HS-5 (cell line): ENCODE data around the gene ROCK2.
A peak's percentile ranks its signal among the peaks of the same experiment; 100 is the strongest.
"Not testable (repeated sequence)": the region's sequence is repeated elsewhere in the genome, so short reads cannot be mapped to it uniquely, and the experiment has no call there.

ENCODE experiments used
- DNase-seq: peaks from one replicate; pipeline ENCODE4 v3.0.0-alpha.2; 2012; ENCODE audit warnings: low read depth

The ROCK2 gene

DNA sequence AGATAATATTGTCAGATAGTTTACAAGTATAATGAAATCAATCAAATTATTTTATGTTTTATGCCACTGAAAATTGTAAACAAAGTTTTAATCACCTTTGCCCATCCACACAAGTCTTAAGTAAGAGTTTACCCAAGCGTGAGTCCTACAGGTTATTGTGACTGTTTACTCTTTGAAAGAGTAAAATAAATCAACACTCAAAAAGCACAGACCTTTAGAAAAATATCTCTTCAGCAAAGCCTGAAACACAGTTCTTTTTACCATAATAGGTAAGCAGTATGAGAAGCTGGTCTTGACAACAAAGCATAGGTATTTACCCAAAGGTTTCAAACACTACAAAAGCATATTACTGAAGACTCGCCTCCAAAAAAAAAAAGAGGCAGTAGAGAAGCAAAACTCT lies 3.7 kb downstream of the ROCK2 start:
- DNase-seq = no peak

DNA sequence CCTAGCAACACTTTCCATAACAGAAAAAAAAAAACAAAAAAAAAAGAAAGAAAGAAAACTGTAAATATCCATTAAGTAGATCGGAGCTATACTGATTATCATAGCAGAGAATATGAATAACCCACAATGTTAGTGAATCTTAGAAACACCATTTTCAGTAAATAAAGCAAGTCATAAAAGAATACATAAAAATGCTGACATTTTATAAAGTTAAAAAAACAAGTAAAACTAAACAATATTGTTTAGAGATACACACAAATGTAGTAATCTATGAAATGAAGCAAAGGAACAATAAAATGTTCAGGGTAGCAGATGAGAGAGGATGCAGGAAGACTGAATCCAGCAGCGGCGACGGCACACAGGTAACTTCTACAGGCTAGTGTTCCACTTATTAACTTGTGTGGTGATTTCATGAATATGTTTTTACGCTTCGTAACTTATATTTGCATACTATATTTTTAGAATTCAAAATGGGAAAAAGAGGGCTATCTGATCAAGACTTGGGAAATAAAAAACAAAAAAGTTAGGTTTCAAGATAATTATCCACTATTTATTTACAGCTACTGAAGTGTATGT lies 4.8 kb downstream of the ROCK2 start:
- no peak for DNase-seq

DNA sequence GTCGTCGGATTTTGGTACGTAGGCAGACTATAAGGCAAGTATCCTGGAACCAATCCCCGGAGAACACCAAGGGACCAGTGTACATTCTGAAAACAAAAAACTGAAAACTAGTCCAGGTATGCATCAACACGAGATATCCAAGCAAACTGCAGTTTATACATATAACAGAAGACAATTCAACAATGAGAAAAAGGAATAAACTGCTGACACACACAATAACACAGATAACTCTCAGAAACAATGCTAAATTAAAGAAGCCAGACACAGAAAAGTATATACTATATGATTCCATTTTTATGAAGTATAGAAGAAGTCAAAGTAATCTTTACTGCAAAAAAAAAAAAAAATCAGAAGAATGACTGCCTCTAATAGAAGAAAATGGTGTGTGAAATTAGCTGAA lies 5.9 kb downstream of the ROCK2 start:
- no peak for DNase-seq

DNA sequence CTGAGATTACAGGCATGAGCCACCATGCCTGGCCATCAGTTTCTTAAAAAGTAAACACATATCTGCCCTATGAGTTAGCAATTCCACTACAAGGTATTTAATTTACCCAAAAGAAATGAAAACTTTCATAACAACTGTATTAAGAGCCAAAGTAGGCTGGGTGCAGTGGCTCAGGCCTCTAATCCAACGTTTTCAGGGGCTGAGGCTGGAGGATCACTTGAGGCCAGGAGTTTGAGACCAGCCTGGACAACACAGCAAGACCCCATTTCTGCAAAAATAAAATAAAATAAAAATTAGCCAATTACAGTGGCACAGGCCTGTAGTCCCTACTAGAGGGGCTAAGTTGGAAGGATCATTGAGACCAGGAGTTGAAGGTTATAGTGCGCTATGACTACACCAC lies 6.5 kb downstream of the ROCK2 start:
- no peak for DNase-seq

DNA sequence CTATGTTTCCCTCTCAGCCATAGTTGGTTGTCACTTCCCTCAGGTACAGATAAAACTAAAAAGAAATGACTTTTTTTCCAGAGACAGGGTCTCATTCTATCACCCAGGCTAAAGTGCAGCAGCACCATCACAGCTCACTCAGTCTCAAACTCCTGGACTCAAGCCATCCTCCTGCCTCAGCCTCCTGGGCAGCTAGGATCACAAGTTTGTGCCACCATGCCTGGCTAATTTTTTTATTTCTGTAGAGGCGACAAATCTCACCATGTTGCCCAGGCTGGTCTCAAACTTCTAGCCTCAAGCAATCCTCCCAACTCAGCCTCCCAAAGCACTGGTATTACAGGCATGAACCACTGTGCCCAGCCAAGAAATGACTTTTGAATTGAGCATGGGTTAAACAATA lies 8.2 kb downstream of the ROCK2 start:
- DNase-seq = no peak

DNA sequence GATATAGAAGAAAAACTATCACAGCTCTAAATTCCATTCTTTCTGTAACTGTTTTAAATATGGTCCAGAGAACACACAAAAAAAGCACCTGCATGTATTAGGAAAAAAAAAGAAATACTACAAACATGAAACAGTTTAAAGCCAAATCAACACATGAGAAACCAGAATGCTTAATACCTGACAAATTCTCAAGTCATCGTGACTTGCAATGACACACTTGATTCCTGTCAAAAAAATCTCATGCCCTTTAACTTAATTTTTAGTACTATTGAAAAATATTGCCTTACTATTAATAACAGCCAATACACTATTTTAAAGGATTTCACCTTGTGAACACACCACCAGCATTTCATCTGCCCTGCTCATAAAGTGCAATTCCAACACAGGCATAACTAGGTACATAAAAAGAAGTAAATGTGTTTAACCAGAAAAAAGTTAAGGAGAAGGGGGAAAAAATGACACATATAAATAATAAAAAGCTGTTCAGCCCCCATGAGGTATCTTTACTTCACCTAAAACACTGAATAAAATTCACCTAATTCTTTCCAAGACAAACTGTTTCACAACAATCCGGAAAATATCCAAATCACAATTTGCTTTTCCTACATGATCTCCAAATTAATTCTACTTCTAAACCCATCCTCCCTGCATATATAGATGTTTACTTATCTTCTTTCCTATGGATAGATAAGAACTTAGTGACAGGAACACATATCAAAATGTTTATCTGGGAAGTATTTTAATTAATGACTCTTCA lies 10.8 kb downstream of the ROCK2 start:
- DNase-seq = no peak

DNA sequence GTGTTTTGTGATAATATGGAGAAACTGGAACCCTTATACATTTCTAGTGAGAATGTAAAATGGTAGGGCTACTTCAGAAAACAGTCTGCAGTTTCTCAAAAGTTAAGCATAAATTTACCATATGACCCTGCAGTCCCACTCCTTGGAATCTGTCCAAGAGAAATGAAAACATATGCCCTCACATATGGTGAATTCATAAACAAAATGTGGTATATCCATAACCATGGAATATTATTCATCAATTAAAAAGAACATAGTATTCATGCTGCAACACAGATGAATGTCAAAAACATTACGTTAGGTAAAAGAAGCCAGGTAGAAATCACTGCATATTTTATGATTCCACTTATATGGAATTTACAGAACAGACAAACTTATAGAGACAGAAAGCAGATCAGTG lies 11.8 kb downstream of the ROCK2 start:
- no peak for DNase-seq

DNA sequence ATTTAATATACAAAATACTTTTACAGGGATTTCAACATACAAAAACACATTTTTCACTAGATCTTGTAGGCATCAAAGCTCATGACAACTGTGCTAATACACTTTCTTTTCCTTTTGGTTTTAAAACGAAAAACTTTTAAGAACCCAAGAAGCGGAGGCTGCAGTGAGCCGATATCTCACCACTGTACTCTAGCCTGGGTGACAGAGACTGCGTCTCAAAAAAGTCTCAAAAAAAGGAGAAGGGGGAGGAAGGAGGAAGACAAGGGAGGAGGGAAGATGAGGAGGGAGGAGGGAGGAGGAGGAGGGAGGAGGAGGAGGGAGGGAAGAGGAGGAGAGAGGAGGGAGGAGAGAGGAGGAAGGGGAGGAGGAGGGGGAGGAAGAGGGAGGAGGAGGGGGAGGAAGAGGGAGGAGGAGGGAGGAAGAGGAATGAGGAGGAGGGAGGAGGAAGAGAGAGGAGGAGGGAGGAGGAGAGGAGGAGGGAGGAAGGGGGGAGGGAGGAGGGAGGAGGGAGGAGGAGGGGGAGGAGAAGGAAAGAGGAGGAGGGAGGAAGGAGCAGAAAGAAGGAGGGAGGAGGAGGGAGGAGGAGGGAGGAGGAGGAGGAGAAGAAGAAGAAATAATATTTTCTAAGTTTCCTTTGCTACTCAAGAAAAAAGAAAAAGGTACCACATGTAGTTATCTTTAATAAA lies 13.8 kb downstream of the ROCK2 start:
- DNase-seq = no peak

DNA sequence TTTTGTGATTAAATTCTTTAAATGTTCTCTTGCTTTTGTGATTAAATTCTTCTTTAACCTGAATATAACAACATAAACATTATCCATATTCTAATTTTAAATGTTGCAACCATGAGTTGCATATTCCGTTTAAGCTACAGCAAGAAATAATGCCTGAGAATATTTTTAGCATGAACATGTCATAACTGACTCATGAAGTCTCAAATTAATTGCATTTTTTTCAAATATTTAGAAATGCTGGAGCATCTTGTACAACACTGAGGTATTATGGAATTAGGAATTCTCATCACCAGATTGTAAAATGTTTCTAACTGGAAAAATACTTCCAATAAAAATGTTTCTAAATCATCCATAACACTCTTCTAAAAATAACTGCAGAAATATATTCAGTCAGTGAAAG lies 14.7 kb downstream of the ROCK2 start:
- peak; percentile 69 for DNase-seq

DNA sequence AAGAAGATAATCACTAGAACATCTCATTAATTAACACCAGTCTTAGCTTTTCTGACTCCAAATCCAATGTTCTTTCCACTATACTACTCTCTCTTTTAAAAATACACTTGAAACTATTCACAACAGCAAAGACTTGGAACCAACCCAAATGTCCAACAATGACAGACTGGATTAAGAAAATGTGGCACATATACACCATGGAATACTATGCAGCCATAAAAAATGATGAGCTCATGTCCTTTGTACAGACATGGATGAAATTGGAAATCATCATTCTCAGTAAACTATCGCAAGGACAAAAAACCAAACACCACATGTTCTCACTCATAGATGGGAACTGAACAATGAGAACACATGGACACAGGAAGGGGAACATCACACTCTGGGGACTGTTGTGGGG lies 15.9 kb downstream of the ROCK2 start:
- DNase-seq = not testable (repeated sequence)

DNA sequence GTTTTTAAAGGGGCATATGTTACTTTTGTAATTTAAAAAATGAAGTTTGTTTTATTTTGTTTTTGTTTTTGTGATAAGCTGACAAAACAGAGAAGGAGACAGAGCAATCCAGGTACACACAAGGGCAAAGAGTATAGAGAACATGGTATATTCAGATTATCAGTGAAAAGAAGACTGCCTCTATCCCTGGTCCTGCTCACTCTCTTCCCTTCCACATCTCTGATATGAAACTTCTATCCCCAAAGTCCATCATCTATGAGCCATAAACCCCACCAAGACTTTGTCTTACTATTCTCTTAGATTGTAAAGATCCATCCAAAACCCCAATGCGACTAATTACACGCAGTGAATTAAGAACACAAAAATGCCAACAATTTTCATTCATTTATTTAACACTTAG lies 16.6 kb downstream of the ROCK2 start:
- no peak for DNase-seq

DNA sequence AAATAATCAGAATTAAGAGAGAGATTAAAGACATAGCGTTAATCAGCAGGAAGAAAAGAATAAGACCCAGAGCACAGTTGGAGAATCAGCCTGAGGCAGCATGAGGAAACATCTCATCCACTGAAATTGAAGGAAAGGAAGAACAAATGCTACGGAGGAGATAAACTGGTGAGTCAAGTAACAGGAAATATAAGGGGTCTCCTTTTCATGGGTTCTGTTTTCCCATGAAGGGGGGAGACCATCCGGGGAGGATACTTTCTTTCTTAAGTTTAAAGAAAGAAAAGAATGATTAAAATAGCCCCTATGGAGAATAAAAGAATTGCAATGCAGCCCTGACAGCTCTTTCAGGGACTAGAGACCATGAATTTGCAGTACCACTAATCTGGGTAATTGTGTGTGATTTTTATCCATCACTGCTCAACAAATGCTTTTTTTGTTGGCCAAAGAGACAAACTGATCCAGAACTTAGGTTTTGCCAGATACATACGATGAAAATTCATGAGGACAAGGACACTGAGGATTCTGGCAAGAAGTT lies 17.7 kb downstream of the ROCK2 start:
- no peak for DNase-seq

DNA sequence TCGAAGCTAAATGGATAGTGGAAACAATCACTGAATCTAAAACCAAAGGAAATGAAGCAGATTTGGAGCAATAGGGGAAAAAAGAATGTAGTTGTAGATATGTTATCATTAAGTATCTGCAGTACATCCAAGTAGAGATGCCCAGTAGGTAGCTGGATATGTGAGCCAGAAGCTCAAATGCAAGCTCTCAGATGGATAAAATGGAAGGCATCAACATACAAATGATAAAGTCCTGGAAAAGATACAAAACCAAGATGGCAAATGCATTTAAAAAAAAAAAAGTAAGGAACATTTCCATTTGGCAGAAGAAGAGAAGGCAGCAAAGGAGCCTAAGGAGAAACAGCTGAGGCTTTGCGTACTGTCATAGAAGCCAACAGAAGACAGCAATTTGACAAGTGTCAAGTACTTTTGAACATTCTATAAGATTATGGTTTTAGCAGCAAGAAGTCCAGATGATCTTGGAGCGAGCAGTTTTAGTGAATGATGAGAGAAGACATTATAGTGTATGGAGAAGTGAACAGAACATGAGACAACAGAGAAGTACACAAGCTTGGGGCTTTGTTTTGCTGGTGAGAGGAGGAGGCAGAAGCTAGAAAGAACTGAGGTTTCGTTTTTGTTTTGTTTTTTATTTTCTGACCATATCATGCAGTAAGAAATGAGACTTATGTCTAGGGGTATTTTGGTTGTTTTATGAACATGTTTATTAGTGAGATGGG lies 18.3 kb downstream of the ROCK2 start:
- no peak for DNase-seq

DNA sequence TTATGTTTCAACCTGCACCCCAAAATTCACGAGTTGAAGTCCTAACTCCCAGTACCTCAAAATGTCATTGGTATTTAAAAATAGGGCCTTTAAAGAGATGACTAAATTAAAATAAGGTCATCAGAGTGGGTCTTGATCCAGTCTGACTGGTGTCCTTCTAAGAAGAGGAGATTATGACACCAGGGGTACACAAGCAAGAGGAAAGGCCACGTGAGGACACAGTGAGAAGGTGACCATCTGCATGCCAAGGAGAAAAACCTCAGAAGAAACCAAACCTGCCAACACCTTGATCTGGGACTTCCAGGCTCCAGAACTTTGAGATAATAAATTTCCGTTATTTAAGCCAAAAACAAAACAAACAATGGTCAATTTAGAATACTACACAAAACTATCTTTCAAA lies 22.6 kb downstream of the ROCK2 start:
- no peak for DNase-seq

DNA sequence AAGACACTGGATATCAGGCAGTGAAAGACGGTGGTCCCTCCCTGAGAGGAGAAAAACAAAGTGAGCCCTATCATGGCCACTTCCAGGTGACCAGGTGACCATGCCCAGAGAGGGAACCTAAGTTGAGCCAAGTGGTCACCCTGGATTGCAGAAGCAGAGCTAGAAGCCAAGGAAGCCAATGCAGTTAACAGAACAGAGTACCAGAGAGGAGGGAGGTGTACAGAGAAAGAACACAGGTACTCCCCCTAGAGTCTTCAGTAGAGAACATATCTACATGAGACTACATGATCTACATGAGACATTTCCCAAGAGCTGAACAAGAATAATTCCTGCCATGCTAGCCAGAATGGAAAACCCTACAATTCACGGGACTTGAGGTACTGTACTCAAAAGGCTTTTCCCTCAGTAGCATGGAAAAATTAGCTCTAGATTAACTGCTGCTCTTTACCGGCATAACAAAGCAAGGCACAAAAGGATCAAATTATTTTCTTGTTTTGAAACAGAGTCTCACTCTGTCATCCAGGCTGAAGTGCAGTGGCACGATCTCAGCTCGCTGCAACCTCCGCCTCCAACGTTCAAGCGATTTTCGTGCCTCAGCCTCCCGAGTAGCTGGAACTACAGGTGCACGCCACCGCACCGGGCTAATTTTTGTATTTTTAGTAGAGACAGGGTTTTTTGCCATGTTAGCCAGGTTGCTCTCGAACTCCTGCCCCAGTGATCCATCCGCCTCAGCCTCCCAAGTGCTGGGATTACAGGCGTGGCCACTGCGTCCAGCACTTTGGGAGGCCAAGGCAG lies 23.5 kb downstream of the ROCK2 start:
- DNase-seq = no peak

DNA sequence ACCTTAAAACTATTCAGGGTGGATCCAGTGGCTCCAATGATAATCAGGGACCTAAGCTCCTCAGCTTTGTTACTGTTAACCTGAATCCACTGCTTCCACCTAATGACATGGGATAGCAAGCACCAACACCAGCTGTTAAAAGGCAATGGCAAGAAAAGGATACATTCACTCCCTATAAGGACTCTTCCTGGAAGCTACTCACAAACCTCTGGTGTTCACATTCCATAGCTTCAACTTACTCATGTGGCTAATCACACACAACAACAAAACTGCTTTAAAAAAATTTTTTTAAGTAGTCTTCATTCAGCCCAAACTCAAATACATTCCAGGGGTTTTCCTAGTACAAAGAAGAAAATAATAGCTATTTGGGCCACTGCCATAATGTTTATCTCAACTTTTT lies 24.5 kb downstream of the ROCK2 start:
- no peak for DNase-seq

DNA sequence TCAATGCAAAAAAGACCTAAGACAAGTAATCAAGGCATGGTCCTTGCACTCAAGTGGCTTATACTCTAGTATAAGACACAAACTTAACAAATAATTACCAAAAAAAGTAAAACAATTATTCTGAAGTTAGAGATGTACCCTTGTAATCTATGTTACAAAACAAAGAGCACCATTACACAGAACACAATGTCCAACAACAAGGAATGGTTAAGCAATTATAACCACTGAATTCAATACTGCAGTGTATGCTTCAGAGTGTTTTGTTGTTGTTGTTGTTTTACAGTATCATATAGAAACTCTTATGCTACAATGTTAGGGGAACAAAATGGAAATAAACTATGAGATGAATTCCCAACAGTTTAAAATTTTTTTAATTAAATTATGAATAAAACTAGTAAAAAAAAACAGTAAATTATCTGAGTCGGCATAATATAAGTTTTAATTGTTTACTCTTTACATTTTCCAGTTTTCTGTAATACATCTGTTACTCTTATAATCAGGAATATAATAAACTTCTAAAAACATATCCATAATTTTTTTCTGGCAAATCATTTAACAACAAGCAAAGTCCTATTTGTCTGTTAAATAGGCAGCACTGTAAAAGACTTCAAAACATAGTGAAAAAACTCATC lies 29.2 kb downstream of the ROCK2 start:
- DNase-seq = no peak

DNA sequence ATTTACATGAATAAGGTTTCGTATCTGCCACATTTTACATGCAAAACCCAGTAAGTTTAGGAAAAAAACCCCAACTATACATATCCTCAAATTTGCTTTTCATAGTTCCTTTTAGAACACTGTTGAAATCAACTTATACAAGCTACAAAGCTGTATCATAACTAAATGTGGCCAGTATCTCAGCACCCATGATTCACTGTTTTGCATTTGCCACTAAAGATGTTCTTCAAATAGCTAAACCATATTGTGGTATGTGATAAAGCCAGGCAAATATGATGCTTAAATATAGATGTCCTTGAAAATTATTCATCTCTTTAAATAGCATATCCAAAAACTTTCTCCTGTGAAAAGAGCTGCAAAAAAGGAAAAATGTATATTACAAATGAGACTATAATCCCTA lies 29.9 kb downstream of the ROCK2 start:
- DNase-seq = no peak

DNA sequence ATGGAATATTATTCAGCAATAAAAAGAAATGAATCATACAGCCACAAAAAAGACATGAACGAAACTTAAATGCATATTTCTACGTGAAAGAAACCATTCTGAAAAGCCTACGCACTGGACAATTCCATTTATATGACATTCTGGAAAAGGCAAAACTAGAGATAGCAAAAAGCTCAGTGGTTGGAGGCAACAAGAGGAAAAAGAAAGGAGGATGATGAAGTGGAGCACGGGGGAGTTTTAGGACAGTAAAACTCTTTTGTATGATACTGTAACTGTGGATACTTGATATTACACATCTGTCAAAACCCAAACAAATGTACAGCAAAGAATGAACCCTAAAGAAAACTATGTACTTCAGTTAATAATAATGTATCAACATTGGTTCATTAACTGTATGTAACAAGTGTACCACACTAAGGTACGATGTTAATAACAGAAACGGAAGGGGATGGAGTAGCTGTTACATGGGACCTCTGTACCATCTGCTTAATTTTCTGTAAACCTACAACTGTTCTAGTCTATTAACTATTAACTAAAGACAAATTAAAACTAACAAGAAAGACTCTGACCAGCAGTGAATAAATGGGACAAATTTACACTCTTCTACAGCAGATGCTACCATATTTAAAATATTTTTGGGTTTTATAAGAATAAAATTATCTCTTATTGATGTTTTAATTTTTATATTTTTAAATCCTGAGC lies 31.5 kb downstream of the ROCK2 start:
- DNase-seq = no peak

DNA sequence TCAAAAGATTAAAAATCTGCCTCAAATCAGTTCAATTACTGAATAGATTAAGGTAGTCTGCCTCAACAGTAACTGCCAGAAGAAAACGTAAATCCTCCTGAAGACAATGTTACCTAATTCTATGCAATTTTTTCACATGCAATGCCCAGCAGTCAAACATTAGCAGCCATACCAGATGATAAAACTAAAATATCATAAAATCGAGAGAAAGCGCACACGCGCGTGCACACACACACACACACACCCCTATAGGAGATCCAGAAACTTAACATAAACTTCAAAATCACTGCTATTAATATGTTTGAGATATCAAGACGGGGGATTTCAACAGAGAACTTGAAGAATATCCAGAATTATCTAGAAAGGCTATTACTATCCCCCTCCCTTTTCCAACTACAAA lies 32.9 kb downstream of the ROCK2 start:
- DNase-seq = no peak

DNA sequence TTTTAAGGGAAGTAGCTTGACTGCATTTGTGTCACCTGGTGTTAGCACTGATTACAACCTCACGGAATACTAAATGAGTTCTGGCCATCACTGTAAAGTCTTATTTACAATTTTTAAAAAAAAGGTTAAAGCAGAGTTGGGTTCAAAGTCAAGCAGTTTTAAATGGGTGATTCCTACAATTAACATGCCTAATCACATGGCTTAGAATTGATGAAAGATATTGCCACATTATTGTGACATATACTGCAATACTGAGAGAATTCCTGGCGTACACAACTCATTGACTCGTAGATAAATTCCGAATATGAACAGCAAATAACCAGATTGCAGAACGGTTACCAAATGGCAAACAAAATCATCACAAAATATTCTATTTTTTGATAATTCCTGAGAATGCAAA lies 34.2 kb downstream of the ROCK2 start:
- DNase-seq = no peak
